Neutrophil (primary cell): Measurements from ENCODE around the gene CELF4.

ENCODE experiments used
- H3K27ac ChIP-seq: fragments of 200-600 bp; sonication (generic); 2 replicates; pipeline ENCODE4 v1.5.1; 2016; ENCODE audit warnings: mild to moderate bottlenecking, moderate library complexity
- H3K27me3 ChIP-seq: fragments of 200-600 bp; sonication (generic); 2 replicates; pipeline ENCODE4 v1.6.0; 2016; ENCODE audit warnings: mild to moderate bottlenecking
- H3K36me3 ChIP-seq: fragments of 200-600 bp; sonication (generic); 2 replicates; pipeline ENCODE4 v1.5.1; 2017
- H3K4me1 ChIP-seq, 2 experiments: fragments of 200-600 bp in 1 of 2; sonication (generic) in 1 of 2; 1 replicate in 1 of 2; 2 replicates in 1 of 2; pipeline versions ENCODE4 v1.5.1 to v1.6.1; 2013 to 2016; ENCODE audit warnings: low read depth in 1 of 2, low read length in 1 of 2, mild to moderate bottlenecking in 1 of 2, moderate library complexity in 1 of 2; ENCODE audit not compliant: control insufficient read depth in 1 of 2, insufficient read depth in 1 of 2
- H3K4me3 ChIP-seq, 2 experiments: fragments of 200-600 bp in 1 of 2; sonication (generic) in 1 of 2; 1 replicate in 1 of 2; 2 replicates in 1 of 2; pipeline ENCODE4 v1.5.1; 2013 to 2016; ENCODE audit warnings: low read depth in 1 of 2, low read length in 1 of 2, mild to moderate bottlenecking in 1 of 2, moderate library complexity in 1 of 2
- H3K9me3 ChIP-seq: fragments of 200-600 bp; sonication (generic); 2 replicates; pipeline ENCODE4 v1.5.1; 2016
- CTCF ChIP-seq: fragments of 200-600 bp; sonication (generic); IDR thresholded peaks from 2 replicates; pipeline ENCODE4 v1.5.1; 2016; ENCODE audit warnings: antibody characterized with exemption

CELF4 gene

GRCh38 chr18:37242091-37242490 lies 323.5 kb downstream of the CELF4 start:
- Histone ChIP-seq H3K9me3 (no peaks in the 10 kb centered on the region), H3K4me1 (no peaks in the 10 kb centered on the region), H3K4me3 (no peak overlapping the region), H3K27me3 (peaks cover 58% of the 10 kb centered on the region), H3K36me3 (no peaks in the 10 kb centered on the region), H3K27ac (no peak overlapping the region)
- TF ChIP-seq CTCF, result no peak

GRCh38 chr18:37238282-37239108 lies 327.1 kb downstream of the CELF4 start:
- no peak overlapping the region for H3K4me3 ChIP-seq

GRCh38 chr18:37235583-37235982 lies 330.0 kb downstream of the CELF4 start:
- no peak for TF ChIP-seq CTCF
- H3K4me3 ChIP-seq, result no peak overlapping the region
- H3K36me3 ChIP-seq, result no peaks in the 10 kb centered on the region
- H3K4me1 ChIP-seq, result no peaks in the 10 kb centered on the region
- H3K27ac ChIP-seq, result no peak overlapping the region
- no peaks in the 10 kb centered on the region for H3K9me3 ChIP-seq
- no peaks in the 10 kb centered on the region for H3K27me3 ChIP-seq

More at GRCh38 chr18:37238282-37239108, 327.1 kb downstream of the CELF4 start:
- no peak for TF ChIP-seq CTCF
- Histone ChIP-seq H3K9me3 (no peaks in the 10 kb centered on the region), H3K36me3 (no peaks in the 10 kb centered on the region), H3K27ac (no peak overlapping the region), H3K27me3 (peaks cover 27% of the 10 kb centered on the region), H3K4me1 (no peaks in the 10 kb centered on the region)

GRCh38 chr18:37231251-37231650 lies 334.3 kb downstream of the CELF4 start:
- H3K27me3 ChIP-seq, result no peaks in the 10 kb centered on the region
- no peak for TF ChIP-seq CTCF

GRCh38 chr18:37230768-37231167 lies 334.8 kb downstream of the CELF4 start:
- Histone ChIP-seq H3K27ac (no peak overlapping the region), H3K27me3 (no peaks in the 10 kb centered on the region), H3K4me3 (no peak overlapping the region), H3K36me3 (no peaks in the 10 kb centered on the region), H3K9me3 (no peaks in the 10 kb centered on the region), H3K4me1 (no peaks in the 10 kb centered on the region)
- TF ChIP-seq CTCF, result no peak

More at GRCh38 chr18:37231251-37231650, 334.3 kb downstream of the CELF4 start:
- no peaks in the 10 kb centered on the region for H3K4me1 ChIP-seq
- H3K4me3 ChIP-seq, result no peak overlapping the region
- no peaks in the 10 kb centered on the region for H3K36me3 ChIP-seq
- no peak overlapping the region for H3K27ac ChIP-seq
- H3K9me3 ChIP-seq, result no peaks in the 10 kb centered on the region
